Stimulated activated memory B cell treated with anti-CD40 and anti-IgM and Interleukin-4, amounts not matched to agents 10 μg/mL and 1 μg/mL and 100 μg/mL, for 72 hours (primary cell): ENCODE results near the gene RASAL2.

ENCODE experiments used
- ATAC-seq: fragments of 150-1000 bp; cut with Tn5 transposase; 2 replicates; pipeline ENCODE4 v1.10.0; 2021
- H3K27ac Mint-ChIP-seq: one replicate; pipeline ENCODE4 v1.8.0; 2022; ENCODE audit warnings: mild to moderate bottlenecking, mixed read lengths
- H3K27me3 Mint-ChIP-seq: one replicate; pipeline ENCODE4 v1.8.0; 2022; ENCODE audit warnings: mixed read lengths
- H3K36me3 Mint-ChIP-seq: one replicate; pipeline ENCODE4 v1.8.0; 2022; ENCODE audit warnings: mixed read lengths
- H3K4me1 Mint-ChIP-seq: one replicate; pipeline ENCODE4 v1.8.0; 2022; ENCODE audit warnings: mixed read lengths
- H3K4me3 Mint-ChIP-seq: one replicate; pipeline ENCODE4 v1.8.0; 2022; ENCODE audit warnings: mild to moderate bottlenecking, moderate library complexity, mixed read lengths
- H3K9me3 Mint-ChIP-seq: one replicate; pipeline ENCODE4 v1.8.0; 2022; ENCODE audit warnings: mixed read lengths

Gene RASAL2

GRCh38 chr1:178093951-178094738 is at the start of gene RASAL2:
TSS of gene RASAL2 (plus strand) at chr1:178094104. CDS start at chr1:178094493, 389 bp downstream.
- Mint-ChIP-seq H3K4me3 (peak within 1 kb of the TSS; percentile 87), H3K9me3 (peaks cover 2% of the 10 kb centered on the region), H3K27ac (no peak within 1 kb of the TSS), H3K4me1 (peaks cover 14% of the 10 kb centered on the region), H3K27me3 (peaks cover 75% of the 10 kb centered on the region), H3K36me3 (no peaks in the 10 kb centered on the region)
- ATAC-seq, result peak; percentile 77

DNA sequence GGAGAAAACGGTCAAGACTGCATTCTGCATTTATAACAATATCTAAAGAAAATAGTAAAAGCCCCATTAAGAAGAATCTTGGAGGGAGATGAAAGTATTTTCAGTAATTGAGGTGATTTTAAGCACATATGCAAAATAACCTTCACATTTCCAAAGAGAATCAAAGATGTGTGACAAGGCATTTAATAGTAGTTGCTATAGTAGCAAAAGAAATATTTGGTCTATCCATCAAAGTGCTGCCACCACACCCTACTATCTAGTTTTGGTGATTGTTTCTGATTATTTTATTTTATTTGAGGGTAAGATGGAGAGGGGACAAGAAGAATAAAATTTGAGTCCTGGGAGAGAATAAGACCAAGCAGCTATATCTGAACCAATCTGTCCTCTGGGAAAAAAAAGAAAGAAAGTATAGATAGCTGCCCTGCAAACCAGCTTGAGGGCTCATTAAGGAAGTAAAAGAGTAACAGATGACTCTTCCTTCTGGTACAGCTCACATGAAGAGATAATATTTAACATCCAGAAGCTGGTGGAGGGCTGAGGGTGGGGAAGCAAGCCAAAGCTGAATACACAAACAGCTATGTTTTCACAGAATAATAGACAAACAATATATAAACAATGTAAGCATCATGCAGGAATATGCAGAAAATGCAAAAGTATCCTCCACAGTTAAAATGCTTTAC is 47.2 kb upstream of the RASAL2 start:
- H3K27ac Mint-ChIP-seq, result no peak overlapping the region
- H3K36me3 Mint-ChIP-seq, result no peaks in the 10 kb centered on the region
- H3K9me3 Mint-ChIP-seq, result no peaks in the 10 kb centered on the region
- ATAC-seq, result no peak
- no peaks in the 10 kb centered on the region for H3K4me1 Mint-ChIP-seq
- H3K4me3 Mint-ChIP-seq, result no peak overlapping the region
- H3K27me3 Mint-ChIP-seq, result peaks cover 14% of the 10 kb centered on the region

DNA sequence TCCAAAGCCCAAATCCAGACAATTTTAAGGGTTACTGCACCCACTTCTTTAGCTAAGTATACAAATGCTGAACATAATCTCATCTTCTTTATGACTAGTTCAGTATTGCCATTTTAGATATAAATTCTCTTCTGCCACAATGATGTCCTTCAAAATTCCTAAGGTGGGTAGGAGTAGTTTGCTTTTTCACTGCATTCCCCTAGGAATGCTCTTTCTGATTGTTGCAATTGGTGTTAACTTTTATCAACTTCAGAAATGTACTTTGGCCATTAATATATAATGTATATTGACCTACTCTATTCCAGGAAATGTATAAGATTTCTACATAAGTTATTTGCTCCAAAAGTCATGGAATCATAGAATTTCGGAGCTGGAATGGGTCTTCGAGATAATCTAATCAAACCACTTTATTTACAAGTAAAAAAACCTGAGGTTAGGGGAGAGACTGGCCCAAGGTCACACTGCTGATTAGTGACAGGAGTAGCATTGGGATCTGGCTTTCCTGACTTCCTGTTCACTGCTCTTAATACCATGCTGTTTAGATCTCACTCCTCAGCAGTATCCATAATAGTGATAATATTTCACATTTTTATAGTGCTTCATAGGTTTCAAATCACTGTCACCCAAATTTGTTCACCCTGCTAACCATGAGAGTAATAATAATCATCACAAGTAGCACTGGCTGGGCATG is 46.4 kb upstream of the RASAL2 start:
- Mint-ChIP-seq H3K27ac (no peak overlapping the region), H3K9me3 (no peaks in the 10 kb centered on the region), H3K36me3 (no peaks in the 10 kb centered on the region), H3K4me3 (no peak overlapping the region), H3K27me3 (peaks cover 21% of the 10 kb centered on the region), H3K4me1 (no peaks in the 10 kb centered on the region)
- no peak for ATAC-seq

DNA sequence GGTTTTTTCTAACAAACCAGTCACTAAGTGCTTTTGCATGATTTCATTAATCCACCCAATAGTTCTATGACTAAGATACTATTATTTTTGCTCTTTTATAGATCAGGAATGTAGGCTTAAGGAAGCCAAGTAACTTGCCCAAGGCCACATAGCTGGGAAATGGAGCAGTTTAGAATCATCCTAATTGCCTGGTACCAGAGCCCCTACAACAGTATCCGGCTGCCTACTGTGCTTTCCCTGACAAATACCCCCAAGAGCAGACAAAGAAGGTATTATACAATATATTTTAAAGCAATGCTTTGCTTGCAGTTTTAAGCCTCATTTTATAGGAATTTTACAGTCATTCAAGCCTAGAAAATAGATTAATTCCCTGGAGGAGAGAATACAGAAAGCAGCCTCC is 45.5 kb upstream of the RASAL2 start:
- H3K4me3 Mint-ChIP-seq, result no peak overlapping the region
- no peaks in the 10 kb centered on the region for H3K36me3 Mint-ChIP-seq
- H3K9me3 Mint-ChIP-seq, result no peaks in the 10 kb centered on the region
- ATAC-seq, result no peak
- H3K27ac Mint-ChIP-seq, result no peak overlapping the region
- peaks cover 22% of the 10 kb centered on the region for H3K27me3 Mint-ChIP-seq
- no peaks in the 10 kb centered on the region for H3K4me1 Mint-ChIP-seq

DNA sequence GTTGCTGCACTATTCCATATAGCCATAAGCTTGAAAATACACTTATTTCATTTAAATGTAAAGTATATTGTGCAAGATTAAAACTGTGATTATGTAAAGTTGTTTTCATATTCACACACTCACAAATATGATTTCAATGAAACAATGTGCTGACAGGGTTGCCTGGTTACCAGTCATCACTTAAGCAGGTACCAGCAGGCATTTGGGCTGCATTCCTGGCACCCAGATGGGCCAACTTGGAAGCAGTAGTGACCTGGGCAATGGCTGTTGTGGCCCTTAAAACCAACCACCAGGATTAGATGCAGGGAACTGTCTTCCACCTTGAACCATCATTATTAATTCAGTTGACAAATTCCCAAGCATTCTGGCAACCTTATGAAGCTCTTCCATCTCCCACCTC is 45.0 kb upstream of the RASAL2 start:
- H3K27me3 Mint-ChIP-seq, result peaks cover 22% of the 10 kb centered on the region
- no peaks in the 10 kb centered on the region for H3K4me1 Mint-ChIP-seq
- H3K4me3 Mint-ChIP-seq, result no peak overlapping the region
- no peak overlapping the region for H3K27ac Mint-ChIP-seq
- no peak for ATAC-seq
- no peaks in the 10 kb centered on the region for H3K9me3 Mint-ChIP-seq
- no peaks in the 10 kb centered on the region for H3K36me3 Mint-ChIP-seq

DNA sequence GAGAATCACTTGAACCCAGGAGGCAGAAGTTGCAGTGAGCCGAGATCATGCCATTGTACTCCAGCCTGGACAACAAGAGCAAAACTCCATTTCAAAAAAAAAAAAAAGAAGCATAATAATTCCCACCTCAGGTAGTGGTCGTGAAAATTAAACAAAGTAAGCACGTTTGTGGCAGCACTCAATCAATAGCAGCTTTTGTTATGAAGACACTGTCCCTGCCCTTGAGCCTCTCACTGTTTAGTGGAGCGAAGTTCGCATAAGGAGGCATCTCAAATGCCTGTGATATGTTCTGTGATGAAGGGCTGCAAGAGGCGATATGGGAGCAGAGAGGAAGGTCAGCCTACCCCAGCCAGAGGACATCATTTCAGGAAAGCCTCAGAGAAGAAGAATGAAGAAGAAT is 43.8 kb upstream of the RASAL2 start:
- Mint-ChIP-seq H3K4me1 (no peaks in the 10 kb centered on the region), H3K27ac (no peak overlapping the region), H3K9me3 (no peaks in the 10 kb centered on the region), H3K27me3 (peaks cover 29% of the 10 kb centered on the region), H3K4me3 (no peak overlapping the region), H3K36me3 (no peaks in the 10 kb centered on the region)
- ATAC-seq, result no peak

DNA sequence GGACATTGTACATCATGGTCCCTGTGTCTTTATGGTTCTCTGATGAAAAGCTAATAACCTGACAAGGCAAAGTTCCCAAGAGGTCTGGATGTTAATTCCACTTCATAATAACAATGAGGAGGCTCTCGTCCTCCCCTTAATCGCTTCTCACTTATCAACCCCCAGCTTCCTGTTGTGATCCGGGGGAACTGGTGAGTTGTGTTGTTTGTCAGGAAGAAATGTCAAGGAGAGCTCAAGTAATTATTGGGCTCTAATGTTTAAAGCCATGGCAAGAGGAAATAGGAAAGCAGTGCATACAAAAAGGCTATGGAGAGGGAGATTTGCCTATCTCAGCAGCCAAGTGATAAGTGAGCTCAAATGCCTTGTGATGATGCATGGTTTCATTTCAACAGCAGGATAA is 42.8 kb upstream of the RASAL2 start:
- peaks cover 31% of the 10 kb centered on the region for H3K27me3 Mint-ChIP-seq
- no peaks in the 10 kb centered on the region for H3K36me3 Mint-ChIP-seq
- peaks cover 4% of the 10 kb centered on the region for H3K4me1 Mint-ChIP-seq
- no peaks in the 10 kb centered on the region for H3K9me3 Mint-ChIP-seq
- H3K27ac Mint-ChIP-seq, result no peak overlapping the region
- H3K4me3 Mint-ChIP-seq, result no peak overlapping the region
- no peak for ATAC-seq

- Mint-ChIP-seq H3K4me1 (peaks cover 9% of the 10 kb centered on the region), H3K36me3 (no peaks in the 10 kb centered on the region), H3K4me3 (no peak overlapping the region), H3K27me3 (peaks cover 31% of the 10 kb centered on the region), H3K27ac (no peak overlapping the region), H3K9me3 (no peaks in the 10 kb centered on the region)
- ATAC-seq, result no peak
Observed at GRCh38 chr1:178052650-178053461, 41.0 kb upstream of the RASAL2 start.

DNA sequence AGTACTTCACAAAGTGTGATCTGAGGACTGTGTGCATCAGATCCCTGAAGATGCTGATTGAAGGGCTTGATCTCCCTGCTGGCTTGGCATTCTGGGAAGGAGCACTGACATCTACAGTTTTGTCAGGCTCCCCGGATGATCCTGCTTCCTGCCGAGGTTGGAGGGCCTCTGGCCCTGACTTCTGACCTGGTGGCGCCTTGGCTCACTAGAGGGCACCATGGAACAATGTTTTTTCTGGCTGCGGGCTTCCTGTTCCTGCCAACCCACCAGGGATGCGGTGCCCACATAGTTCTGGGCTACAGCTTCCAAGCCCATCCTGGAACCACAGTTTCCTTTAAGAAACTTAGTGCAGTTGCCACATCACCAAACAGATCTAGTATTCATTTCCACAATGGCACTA is 38.8 kb upstream of the RASAL2 start:
- H3K4me3 Mint-ChIP-seq, result no peak overlapping the region
- peaks cover 9% of the 10 kb centered on the region for H3K4me1 Mint-ChIP-seq
- no peak for ATAC-seq
- H3K9me3 Mint-ChIP-seq, result no peaks in the 10 kb centered on the region
- H3K36me3 Mint-ChIP-seq, result no peaks in the 10 kb centered on the region
- H3K27me3 Mint-ChIP-seq, result peaks cover 38% of the 10 kb centered on the region
- H3K27ac Mint-ChIP-seq, result no peak overlapping the region

DNA sequence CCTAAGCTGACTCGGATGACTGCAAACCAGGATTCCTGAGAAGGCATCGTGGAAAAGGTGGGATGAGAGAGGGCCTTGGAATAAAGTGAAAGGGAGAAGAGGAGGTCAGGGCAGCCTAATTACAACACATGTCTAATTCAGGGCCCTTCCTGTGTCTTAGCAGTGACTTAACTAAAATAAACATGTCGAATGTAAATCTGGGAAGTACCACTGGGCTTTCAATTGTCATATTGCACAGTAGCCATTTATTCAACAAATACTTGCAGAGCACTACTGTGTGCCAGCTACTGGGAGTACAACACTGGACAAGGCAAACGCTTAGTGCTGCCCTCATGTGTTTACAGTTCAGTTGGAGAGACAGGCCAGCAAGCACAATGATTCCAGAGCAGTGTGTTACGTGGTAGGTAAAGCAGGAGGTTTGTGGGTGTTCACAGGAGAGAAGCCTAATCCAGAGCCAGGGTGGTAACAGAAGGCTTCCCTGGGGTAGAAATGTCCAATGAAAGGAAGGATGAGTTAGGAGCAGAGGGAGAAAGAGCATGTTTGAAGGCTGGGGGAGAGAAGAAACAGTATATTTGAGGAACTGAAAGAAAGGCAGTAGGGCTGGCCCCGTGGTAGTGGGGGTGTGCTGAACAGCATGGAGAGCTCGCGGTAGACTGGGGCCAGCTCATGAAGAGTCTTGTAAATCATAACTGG is 38.0 kb upstream of the RASAL2 start:
- no peak overlapping the region for H3K4me3 Mint-ChIP-seq
- no peaks in the 10 kb centered on the region for H3K9me3 Mint-ChIP-seq
- H3K36me3 Mint-ChIP-seq, result no peaks in the 10 kb centered on the region
- H3K4me1 Mint-ChIP-seq, result peaks cover 9% of the 10 kb centered on the region
- ATAC-seq, result peak; percentile 88
- H3K27ac Mint-ChIP-seq, result peak overlapping the region; percentile 29
- H3K27me3 Mint-ChIP-seq, result peaks cover 36% of the 10 kb centered on the region

DNA sequence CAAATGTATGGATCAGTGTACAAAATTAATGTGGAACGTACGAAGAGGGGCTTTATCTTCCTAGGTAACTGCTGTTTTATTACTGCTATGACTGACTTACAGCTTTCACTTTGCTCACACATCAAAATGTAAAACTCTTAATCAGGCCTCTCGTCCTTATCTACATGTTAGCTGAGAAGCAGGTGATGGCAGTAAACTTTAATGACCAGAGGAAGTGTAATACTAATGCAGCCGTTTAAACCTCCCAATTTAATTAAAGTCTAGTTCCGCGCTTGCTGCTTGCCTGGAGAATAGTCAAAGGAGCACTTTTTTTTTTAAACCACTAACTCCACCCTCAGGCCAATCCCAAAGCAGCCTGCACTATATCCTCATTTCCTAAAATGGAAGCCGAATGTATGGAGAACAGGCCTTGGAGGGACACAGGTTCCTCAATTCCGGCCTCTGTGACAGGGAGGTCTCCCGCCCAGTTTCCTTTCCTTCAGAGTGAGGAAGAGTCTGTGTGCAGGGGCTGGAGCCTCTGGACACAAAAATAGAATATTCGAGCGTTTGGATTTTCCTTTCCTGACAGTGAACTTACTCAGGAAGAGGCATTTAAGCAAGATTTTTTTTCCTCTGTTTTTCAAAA is 36.7 kb upstream of the RASAL2 start:
- H3K36me3 Mint-ChIP-seq, result no peaks in the 10 kb centered on the region
- peaks cover 9% of the 10 kb centered on the region for H3K4me1 Mint-ChIP-seq
- no peak overlapping the region for H3K4me3 Mint-ChIP-seq
- H3K27ac Mint-ChIP-seq, result no peak overlapping the region
- no peaks in the 10 kb centered on the region for H3K9me3 Mint-ChIP-seq
- H3K27me3 Mint-ChIP-seq, result peaks cover 37% of the 10 kb centered on the region
- no peak for ATAC-seq

DNA sequence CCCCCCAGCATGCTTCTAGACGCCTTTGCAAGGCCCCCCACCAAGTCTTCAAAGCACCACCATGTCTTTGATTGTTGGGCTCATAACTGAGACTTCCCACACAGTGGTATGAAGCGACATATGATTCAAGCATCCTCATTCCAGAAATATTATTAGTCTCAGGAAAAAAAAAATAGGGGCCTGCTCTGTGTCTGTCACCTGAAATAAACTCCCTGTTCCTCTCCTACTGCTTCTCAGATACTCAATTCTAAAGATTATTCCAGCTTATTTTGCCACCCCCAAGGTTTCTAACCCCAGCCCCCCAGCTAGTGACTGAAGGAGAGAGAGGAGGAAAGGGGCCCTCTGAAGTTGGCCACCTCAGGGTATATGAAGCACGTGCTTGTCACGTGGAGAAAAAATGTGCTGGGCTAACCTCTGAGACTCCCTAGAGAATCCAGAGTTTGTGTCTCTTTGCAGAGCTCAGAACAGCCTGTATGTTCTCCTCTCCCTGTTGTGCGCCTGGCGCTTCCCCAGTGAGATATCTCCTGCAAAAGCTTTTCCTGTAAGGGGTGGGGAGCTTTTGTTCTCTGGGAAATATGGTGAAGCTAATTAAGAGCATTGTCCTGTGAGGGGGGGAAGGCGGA is 35.9 kb upstream of the RASAL2 start:
- H3K27ac Mint-ChIP-seq, result no peak overlapping the region
- ATAC-seq, result no peak
- no peaks in the 10 kb centered on the region for H3K36me3 Mint-ChIP-seq
- H3K4me1 Mint-ChIP-seq, result peaks cover 9% of the 10 kb centered on the region
- H3K9me3 Mint-ChIP-seq, result no peaks in the 10 kb centered on the region
- H3K27me3 Mint-ChIP-seq, result peaks cover 33% of the 10 kb centered on the region
- no peak overlapping the region for H3K4me3 Mint-ChIP-seq

GRCh38 chr1:178060789-178061556 is 32.9 kb upstream of the RASAL2 start:
- H3K4me3 Mint-ChIP-seq, result no peak overlapping the region
- no peak for ATAC-seq
- H3K27ac Mint-ChIP-seq, result no peak overlapping the region
- H3K4me1 Mint-ChIP-seq, result peaks cover 12% of the 10 kb centered on the region
- no peaks in the 10 kb centered on the region for H3K36me3 Mint-ChIP-seq
- H3K27me3 Mint-ChIP-seq, result peaks cover 31% of the 10 kb centered on the region
- H3K9me3 Mint-ChIP-seq, result peaks cover 6% of the 10 kb centered on the region
